ENCODE results near the gene CERS3. TPM values are rescaled to one million over a fixed set of nuclear protein-coding genes. Genes with fewer than 3 reads are reported as not detected.
A peak's percentile ranks its signal among the peaks of the same experiment; 100 is the strongest.

The CERS3 gene
- total and polyA plus RNA-seq, 8 donors, result 0.04 to 0.53 (median 0.15) TPM; not detected in 2

DNA sequence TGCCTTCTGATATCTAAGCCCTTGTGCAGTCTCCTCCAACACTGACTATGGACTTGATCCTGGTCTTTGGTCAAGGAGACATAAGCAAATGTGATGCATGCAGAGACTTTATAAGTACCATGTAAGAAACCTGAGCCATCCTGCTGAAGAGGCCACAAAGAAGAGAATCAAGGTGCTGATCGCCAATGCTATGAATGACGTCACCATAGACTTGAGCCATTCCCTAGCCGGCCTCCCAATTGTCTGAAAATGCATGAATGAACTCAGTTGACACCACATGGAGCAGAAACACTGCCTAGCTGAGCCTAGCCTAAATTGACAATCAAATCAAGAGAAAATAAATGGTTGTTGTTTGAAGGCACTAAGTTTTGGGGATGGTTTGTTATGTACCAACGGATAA, 51.9 kb downstream of the CERS3 start:
- H3K27ac ChIP-seq, result no peak overlapping the region
- H3K9me3 ChIP-seq, result peaks cover 0 to 28% of the 10 kb centered on the region in 2 donors
- intact Hi-C loops (cut with DNase I), result no loop called here
- ATAC-seq (no peak), DNase-seq (no peak)
- no peaks in the 10 kb centered on the region for H3K27me3 ChIP-seq
- H3K4me3 ChIP-seq, result no peak overlapping the region
- TF ChIP-seq, protein P1, sequence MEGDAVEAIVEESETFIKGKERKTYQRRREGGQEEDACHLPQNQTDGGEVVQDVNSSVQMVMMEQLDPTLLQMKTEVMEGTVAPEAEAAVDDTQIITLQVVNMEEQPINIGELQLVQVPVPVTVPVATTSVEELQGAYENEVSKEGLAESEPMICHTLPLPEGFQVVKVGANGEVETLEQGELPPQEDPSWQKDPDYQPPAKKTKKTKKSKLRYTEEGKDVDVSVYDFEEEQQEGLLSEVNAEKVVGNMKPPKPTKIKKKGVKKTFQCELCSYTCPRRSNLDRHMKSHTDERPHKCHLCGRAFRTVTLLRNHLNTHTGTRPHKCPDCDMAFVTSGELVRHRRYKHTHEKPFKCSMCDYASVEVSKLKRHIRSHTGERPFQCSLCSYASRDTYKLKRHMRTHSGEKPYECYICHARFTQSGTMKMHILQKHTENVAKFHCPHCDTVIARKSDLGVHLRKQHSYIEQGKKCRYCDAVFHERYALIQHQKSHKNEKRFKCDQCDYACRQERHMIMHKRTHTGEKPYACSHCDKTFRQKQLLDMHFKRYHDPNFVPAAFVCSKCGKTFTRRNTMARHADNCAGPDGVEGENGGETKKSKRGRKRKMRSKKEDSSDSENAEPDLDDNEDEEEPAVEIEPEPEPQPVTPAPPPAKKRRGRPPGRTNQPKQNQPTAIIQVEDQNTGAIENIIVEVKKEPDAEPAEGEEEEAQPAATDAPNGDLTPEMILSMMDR (IDR thresholded peaks at IDR 0.05), result no peak
- H3K36me3 ChIP-seq, result no peaks in the 10 kb centered on the region
- H3K4me1 ChIP-seq, result no peaks in the 10 kb centered on the region

DNA sequence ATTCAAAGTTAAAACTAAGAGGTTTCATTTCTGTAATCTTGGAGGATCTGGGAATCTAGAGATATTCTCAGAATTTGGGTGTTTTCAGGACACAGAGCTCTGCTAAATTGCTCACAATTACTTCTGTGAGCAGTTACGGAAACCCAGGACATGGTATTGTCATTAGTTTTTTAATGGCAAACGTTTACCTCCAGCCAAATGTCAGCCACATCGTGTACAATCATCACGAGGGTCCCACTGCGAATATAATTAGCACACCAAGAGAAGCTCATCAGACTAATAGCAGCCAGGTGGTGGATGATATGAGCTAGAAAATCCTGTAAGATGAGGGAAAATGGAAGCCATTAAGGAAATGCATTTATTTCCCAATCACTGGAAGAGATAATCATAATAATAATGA, 56.0 kb downstream of the CERS3 start:
- peaks cover 0 to 5% of the 10 kb centered on the region in 2 donors for H3K9me3 ChIP-seq
- TF ChIP-seq, protein P1 (IDR thresholded peaks at IDR 0.05), result no peak
- DNase-seq, result no peak
- H3K36me3 ChIP-seq, result no peaks in the 10 kb centered on the region
- intact Hi-C loops (cut with DNase I), result no loop called here
- no peaks in the 10 kb centered on the region for H3K27me3 ChIP-seq
- no peak overlapping the region for H3K4me3 ChIP-seq
- no peak overlapping the region for H3K27ac ChIP-seq
- no peaks in the 10 kb centered on the region for H3K4me1 ChIP-seq
- ATAC-seq, result no peak

DNA sequence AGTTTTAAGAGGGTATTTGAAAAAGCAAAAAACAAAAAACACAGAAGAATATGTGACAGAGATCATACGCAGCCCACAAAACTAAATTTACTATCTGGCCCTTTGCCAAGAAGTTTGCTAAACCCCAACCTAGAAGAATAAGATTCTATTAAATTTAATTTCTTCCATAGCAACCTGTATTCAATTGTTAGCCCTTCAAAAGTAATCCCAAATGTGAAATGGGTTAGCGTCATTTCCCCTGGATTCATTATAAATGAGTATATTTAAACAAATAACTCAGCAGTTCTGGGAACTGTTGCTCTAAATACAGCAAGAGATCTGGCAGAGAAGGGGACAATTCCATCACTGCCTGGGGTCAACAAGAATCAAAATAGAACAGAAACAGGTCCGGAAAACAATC, 56.8 kb downstream of the CERS3 start:
- no peaks in the 10 kb centered on the region for H3K4me1 ChIP-seq
- H3K4me3 ChIP-seq, result no peak overlapping the region
- DNase-seq, result no peak
- H3K27ac ChIP-seq, result no peak overlapping the region
- H3K36me3 ChIP-seq, result no peaks in the 10 kb centered on the region
- H3K27me3 ChIP-seq, result no peaks in the 10 kb centered on the region
- no peak for ATAC-seq
- TF ChIP-seq, protein P1 (IDR thresholded peaks at IDR 0.05), result no peak
- intact Hi-C loops (cut with DNase I), result no loop called here
- H3K9me3 ChIP-seq, result no peaks in the 10 kb centered on the region

DNA sequence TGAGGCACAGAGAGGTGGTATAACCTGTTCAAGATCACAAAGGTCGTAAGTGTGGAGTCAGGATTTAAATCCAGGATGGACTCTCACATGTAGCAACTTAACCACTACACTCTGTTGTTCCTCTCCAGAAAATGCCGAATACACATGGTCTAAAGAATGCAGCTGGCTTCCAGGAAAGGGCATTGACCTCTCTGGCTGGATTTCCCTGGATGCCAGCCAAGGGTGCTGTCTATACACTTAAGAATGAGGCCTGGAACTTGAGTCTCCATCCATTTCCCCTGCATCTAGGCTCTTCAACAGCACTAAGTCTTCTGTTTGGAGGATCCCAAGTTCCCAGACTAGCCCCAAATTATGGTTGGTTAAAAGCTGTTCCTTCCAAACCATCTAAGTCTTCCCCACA, 60.5 kb downstream of the CERS3 start:
- ATAC-seq (peak; percentile 57), DNase-seq (peak in 2 of 4 donors; percentile 57 to 72)
- intact Hi-C loops (cut with DNase I), result no loop called here

DNA sequence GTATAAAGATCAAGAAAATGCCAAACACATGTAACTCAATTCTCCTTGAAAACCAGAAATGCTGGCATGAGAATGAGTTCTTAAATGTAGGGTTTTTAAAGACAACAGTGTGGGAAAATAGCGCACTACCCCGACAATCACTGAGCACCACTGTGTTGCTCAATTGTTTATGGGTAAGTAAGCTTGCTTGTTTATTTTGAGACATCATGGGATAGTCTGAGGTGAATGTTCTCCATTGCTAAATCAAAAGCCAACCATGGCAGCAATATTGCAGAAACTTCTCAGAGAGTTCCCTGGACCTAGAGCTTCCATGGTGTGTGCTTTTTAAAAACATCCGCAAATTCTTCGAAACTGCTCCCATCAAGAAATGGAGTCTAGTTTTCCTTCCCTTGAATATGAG, 62.7 kb downstream of the CERS3 start:
- DNase-seq, result no peak
- intact Hi-C loops (cut with DNase I), result no loop called here
- ATAC-seq, result no peak

More for the DNA sequence above, 60.5 kb downstream of the CERS3 start:
- H3K9me3 ChIP-seq, result no peaks in the 10 kb centered on the region
- no peak overlapping the region for H3K27ac ChIP-seq
- H3K36me3 ChIP-seq, result no peaks in the 10 kb centered on the region
- TF ChIP-seq, protein P1 (IDR thresholded peaks at IDR 0.05), result no peak
- no peaks in the 10 kb centered on the region for H3K4me1 ChIP-seq
- H3K27me3 ChIP-seq, result no peaks in the 10 kb centered on the region
- H3K4me3 ChIP-seq, result no peak overlapping the region

More for the DNA sequence above, 62.7 kb downstream of the CERS3 start:
- TF ChIP-seq, protein P1 (IDR thresholded peaks at IDR 0.05), result no peak
- Histone ChIP-seq H3K4me3 (no peak overlapping the region), H3K27me3 (no peaks in the 10 kb centered on the region), H3K27ac (no peak overlapping the region), H3K36me3 (no peaks in the 10 kb centered on the region), H3K4me1 (no peaks in the 10 kb centered on the region), H3K9me3 (no peaks in the 10 kb centered on the region)

Measured in left lung (tissue), 10 donors.